OCI-M2 (cell line): ENCODE measurements around the gene SYT8.

Source experiments
- DNase-seq: peaks from one replicate; lab custom pipeline; 2025; ENCODE audit not compliant: unreplicated experiment; lab: John Stamatoyannopoulos, UW

Gene SYT8

DNA sequence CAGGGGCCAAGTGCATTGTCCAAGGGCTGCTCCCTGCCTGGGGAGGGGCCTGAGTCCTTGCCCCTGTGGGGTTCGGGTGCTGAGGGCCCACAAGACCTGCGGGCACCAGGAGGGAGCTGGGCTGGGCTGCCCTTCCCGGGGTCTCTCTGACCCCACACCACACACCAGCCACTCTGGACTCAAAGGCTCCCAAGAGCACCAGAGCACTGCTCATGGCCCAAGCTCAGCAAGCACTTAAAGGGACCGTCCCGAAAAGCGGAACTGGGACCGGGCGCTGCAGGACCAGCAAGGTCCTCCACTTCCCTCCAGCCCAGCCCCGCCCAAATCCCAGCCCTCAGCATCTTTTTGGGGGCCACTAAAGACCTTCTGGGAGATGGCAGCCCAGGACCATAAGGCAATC, 23.4 kb downstream of the SYT8 start:
- no peak for DNase-seq

DNA sequence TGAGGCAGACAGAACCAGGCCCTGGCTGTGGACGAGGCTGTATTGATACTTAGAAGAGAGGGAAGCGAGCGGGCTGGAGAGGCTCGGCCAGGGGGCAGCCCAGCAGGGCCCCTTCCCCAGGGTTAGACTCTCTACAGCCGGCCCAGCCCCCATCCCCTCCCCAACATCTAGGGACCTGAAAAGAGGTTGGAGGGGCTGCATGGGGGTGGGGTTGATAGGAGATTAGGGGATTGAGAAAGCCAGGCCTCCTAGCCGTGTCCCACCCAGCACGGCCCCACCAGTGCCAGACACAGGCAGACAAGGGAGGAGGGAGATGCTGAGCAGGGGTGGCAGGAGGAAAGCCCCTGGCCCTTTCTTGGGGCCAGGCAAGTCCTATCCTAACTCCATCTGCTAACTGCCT, 23.8 kb downstream of the SYT8 start:
- DNase-seq: no peak

DNA sequence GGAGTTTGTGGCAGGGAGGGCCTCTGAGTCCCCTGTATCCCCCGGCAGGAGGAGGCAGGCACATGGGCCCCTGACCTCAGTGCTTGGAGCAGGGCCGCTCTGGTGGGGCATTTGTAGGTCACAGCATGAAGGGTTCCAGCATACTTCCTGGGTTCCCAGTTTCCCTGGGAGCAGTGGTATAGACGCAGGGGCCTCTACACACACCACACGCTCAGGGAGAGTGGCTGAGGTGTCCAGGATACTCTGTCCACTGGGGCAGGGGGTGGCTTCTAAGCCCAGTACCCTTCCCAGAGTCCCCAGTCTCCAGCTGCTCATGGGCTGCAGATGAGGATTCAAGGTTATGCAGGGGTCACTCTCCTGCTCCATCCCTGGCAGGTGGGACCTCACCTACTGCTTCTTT, 24.2 kb downstream of the SYT8 start:
- DNase-seq: no peak

DNA sequence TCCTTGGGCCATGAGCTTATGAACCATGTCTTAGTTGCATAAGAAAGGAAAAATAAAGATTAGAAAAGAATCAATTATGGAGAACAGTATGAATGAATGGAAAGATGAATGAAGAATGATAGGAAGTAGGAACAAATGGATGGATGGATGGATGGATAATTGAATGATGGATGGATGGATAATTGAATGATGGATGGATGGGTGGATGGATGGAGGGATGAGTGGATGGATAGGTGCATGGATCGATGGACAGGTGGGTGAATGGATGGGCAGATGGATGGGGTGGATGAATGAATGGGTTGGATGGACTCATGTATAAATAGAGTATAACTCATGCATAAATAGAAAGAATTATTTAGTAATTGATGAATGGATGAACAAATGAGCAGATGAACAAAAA, 25.3 kb downstream of the SYT8 start:
- DNase-seq: no peak

DNA sequence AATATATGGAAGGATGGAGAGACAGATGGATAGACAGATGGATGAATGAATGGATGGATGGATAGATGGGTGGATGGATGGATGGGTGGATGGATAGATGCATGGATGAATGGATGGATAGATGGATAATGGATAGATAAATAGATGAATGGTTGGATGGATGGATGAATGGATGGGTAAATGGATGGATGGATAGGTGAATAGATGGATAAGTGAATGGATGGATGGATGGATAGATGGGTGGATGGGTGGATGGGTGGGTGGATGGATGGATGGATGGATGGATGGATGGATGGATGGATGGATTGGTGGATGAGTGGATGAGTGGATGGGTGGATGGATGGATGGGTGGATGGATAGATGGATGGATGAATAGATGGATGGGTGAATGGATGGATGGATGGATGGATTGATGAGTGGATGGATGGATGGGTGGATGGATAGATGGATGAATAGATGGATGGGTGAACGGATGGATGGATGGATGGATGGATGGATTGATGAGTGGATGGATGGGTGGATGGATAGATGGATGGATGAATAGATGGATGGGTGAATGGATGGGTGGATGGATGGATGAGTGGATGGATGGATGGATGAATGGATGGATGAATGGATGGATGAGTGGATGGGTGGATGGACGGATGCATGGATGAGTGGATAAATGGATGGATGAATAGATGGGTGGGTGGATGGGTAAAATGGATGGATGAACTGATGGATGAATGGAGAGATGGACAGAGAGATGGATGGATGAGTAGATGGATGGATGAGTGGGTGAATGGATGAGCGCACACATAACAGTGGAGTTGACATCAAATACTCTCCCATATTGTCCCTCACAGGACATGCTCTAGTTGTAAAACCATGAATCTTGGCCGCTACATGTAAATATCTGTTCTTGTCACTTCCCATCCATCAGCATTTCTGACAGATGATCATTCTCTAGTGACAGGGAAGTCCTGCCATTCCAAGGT, 26.9 kb downstream of the SYT8 start:
- no peak for DNase-seq

DNA sequence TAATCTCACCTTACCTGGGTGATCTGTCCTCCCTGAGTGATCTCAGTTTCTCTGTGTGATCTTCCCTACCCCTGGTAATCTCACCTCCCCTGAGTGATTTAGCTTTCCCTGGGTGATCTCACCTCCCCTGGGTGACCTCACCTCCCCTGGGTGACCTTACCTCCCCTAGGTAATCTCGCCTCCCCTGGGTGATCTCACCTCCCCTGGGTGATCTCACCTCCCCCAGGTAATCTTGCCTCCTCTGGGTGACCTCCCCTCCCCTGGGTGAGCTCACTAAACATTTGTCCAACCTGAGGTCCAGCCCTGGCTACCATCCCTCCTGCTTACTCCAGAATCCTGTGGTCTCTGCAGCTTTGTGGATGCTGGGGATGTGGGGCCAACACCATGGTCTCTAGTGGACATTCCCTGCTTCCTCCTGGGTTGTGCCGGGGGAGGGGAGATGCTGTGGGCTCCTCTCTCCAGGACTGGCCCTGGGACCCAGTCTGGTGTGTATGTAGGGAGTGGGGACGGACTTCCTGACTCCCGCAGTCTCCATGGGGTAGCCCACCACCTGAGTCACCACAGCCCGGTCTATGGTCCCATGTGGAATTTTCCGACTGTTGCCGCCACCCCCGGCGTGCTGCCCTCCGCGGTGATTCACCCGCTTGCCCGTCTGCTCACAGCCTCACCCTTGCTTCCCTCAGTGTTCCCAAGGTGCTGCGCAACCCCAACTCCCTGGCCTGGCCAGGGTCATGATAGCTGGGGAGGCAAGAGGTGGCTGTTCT, 28.0 kb downstream of the SYT8 start:
- no peak for DNase-seq

DNA sequence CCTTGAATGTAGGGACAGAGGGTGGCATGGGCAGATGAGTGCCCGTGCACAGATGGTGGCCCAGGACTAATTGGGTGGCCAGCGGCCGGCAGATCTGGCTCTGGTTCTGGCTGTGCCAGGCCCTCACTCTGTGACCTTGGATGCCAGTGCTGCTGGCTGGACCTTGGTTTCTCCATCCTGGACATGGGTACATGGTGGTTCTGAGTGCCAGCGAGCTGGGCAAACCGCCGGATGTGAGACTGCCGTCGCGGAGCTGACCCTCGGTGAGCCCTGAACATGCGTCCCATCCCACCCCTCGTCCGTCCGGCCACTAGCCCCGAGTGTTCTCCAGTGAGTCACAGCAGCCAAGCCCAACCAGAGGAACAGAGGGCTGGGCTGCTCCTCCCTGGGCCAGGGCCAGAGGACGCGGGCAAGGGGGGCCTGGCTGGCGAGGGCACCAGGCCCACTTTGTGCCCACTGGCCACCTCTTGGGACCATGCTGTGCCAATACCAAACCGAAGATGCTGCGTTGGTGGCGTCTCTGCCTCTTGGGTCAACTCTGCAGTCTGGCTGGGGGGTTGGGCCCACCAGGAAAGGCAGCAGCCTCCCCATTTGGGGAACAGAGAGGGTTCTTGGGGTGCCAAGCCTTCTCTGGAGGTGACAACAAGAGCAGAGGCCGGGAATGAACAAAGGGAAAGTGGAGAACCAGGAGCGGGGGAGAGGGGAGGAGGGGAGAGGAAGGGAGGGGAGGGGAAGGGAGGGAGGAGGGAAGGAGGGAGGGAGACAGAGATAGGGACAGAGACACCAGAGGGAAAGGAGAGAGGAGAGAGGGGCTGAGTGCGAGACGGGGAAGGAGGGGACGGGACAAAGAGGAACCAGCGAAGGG, 28.8 kb downstream of the SYT8 start:
- no peak for DNase-seq

DNA sequence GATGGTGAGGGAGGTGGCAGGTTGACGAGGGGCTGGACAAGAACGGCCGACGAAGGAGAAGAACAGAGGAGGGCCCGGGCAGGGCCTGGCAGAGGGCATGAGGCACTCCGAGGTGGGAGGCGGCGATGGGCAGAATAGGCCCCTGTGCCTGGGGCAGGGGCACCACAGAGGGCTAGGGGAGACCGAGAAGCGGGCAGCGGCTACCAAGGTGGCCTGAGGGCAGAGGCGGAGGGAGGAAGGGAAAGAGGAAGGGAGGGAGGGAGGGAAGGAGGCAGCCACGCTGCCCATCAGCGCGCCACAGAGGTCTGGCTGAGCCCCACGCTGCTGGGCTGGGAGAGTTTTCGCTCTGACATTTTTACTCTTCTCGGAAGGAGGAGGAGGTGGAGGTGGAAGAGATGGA, 29.4 kb downstream of the SYT8 start:
- DNase-seq: no peak

DNA sequence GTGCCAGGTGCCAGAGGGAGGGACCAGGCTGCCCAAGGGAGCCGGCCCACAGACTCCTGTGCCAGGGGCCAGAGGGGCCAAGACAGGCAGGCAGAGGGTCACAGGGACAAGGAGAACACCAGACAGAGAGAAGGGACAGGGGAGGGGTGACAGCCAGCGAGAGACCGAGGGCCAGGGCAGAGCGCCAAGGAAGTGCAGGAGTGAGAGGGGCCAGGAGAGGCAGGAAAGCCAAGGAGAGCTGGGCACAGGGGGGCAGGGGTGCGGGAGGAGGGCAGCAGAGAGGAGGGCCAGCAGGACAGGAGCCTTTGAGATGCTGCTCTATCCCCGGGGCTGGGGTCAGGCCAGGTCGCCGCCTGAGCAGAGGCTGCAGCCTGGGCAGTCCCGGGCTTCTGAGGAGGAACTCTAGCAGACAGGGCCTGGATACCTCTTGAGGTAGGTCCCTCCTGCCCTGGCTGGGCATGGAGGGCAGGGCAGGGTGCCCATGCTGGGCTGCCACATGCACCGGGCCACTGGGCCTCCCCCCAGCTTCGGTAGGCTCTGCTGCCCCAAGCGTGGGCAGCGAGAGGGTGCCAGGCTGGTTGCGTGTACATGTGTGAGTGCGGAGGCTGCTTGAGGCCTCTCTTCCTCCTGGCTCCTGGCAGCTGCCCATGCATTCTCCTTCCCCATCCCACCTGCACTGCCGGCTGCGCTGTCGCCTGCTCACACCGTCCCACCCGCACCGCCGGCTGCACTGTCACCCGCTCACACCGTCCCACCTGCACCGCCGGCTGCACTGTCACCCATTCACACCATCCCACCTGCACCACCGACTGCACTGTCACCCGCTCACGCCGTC, 30.3 kb downstream of the SYT8 start:
- DNase-seq: no peak

DNA sequence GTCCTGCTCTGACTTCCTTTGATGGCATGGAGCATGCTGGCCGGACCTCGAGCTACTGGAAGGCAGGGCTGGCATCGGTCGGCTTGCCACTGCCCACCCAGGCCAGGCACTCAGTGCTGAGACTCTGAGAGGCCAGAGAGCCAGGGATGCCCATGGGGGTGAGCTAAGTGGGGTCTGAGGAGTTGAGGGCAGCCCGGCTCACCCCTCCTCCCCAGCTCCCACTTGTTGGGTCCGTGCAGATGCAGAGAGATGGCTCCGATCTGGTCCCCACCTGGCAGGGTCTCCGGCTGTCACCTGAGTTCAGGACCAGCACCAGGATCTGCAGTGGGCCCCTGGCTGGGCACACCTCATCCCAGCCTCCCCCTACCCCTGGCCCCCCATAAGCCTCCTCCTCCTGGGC, 31.4 kb downstream of the SYT8 start:
- no peak for DNase-seq

DNA sequence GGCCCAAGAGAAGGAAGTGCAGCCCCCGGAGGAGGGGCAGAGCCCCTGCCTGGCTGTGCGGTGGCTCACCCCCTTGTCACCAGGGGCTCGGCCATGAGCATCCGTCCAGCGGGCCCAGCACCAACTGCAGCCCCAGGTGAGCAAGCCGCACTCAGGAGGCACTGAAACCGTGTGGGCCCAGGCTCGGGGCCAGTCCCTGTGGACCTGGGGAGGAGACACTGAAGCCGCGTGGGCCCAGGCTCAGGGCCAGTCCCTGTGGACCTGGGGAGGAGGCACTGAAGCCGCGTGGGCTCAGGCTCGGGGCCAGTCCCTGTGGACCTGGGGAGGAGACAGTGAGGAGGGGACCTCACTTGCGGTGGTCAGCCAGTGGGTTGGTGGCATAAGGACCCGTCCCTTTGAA, 32.0 kb downstream of the SYT8 start:
- no peak for DNase-seq

DNA sequence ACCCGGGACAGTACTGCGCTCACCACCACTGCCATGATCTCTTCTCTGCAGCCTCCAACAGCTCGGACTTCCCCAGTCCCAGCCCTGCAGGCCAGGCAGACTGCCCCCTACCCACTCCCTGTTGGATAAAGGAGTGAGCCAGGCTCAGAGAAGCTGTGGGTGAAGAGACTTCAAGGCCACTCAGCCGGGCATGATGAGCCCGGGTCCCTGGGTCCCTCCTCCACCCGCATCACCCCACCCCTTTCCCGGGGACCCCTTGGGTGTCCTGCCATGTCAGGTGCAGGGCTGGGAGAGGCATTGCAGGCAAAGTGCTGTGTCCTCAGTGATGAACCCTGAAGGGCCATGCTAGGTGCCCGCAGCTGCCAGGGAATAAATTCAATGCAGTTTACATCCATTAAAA, 32.6 kb downstream of the SYT8 start:
- no peak for DNase-seq

DNA sequence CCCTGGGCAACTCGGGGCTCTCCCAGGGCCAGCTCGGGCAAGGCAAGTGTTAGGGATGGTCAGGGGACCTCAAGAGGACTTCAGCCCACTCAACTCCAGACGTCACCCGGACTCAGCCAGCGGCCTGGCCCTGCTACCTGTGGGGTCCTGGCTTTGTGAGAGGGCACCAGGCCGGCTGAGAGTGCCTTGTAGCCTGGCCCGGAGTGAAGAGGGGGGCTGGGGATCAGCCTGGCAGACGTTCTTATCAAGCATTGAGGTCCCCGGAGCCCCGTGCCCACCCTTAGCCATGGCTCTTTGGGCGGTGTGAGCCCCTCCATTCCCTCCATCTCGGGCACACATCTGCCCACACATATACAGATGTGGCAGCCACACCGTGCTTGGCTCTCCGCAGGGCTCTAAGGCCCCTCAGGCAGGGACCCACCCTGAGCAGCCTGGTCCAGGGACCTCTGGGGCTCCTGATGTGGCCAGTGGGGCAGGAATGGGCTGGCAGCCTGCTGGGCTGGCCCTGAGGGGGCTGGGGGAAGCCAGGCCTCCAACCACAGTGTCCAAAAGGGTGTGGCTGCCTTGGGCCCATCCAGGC, 33.4 kb downstream of the SYT8 start:
- no peak for DNase-seq

DNA sequence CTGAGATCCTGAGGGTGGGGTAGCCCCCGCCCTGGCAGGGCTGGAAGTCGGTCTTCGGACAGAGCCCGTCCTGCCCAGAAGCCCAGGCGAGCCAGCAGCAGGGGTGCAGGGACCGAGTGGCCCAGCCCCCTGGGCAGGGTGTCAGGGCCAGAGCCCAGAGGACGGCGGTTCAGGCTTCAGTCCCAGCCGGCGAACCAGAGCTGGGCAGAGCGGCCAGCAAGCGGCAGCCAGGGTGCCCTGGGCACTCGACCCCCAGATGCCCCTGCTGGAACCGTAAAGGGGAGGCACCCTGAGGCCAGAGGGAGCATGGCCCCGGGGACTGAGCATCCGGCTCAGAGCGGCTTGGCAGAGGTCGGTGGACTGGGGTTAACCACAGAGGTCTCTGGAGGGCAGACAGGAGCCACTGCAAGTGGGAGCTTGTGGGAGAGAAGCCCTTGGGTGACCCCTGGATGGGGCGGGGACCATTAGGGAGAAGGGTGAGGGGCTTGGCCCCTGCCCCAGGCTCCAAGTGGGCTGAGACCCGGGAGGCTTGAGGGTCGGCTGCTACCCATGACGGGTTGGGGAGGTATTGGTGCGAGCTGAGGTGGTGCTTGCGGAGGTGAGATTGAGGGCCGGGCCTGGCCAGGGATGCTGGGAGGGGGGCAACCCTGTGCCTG, 34.0 kb downstream of the SYT8 start:
- no peak for DNase-seq

DNA sequence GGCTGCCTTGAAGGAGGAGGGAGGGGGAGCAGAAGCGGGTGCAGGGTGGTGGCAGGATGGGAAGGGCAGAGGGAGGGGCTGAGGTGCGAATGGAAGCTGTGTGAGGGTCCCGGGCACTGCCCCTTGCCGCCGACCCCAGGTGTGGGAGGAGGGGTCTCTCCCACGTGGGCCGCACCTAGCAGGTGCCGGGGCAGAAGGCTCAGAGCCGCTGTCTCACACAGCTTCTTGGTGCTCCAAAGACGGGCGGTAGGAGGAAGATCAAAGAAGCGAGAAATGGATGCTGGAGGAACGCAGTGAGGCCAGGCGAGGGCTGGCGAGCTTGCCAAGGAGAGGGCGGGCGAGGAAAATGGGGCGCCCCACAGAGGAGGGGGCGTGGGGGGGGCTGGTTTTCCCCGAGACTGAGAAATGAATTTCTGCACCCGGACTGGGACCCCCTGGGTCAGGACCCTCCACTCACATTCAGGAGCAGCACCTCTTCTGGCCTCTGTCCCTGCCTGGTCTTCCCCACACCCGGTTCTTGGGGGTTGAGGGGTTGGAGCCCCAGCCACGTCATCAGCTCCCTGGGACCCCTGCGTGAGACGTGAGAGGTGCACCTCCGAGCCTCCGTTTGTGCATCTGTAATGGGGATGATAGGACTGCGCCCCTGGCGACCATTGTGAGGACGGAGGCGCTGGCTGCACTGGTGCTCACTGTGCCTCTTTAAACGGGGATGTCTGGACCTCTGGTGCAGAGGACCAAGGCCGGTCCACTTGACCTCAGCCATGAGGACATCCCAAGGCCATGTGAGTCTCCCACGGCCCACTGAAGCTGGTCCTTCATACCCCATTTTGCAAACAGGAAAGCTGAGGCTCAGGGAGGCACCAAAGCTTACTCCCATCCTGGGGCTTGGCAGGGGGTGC, 34.9 kb downstream of the SYT8 start:
- DNase-seq: no peak

DNA sequence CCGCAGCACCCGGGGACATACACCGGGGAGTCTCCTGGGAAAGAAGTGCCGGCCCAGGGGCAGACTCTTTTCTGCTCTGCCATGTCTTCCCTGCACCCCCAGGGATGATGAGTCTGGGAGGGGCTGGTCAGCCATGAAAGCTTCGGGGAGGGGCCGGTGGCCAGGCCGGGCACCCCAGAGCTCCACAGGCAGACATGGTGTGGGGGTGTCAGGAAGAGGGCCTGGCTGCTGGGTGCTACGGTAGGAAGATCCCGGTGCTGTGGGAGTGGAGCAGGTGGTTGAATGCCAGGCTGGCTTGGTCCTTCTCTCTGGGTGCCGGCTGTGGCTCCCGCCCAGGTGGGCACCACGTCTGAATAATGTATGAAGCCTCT, 35.5 kb downstream of the SYT8 start:
- no peak for DNase-seq

DNA sequence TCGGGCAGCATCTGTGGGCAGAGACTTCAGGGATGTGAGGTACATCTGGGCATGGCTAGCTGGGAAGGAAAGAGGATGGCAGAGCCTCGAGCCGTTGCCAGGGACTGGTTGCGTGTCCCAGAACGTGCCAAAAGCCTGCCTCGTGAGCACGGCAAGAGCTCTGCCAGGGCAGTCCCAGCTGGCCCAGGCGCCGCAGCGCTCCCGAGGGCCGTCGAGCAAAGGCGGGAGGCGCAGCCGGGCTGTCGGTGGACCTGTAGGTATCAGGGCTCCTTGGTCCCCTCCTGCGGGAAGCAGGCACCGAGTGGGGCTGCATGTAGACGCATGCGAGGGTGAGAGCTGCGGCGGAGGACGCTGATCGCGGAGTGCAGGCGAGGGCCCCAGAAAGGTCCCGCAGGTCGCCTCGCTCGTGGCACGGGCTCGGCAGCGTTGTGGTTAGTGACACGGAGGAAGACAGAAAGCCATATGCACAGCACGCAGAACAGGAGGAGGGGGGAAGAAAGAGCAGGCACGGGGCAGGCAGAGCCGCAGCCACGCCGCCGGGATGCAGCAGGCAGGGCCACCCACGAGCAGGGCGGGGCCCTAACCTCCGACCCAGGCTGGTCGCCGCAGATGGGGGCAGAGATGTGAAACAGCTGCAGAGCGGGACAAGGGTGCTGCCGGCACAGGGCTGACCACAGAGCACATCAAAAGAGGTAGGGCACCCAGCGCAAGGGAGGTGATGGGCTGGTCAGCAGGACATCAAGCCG, 36.1 kb downstream of the SYT8 start:
- DNase-seq: no peak

DNA sequence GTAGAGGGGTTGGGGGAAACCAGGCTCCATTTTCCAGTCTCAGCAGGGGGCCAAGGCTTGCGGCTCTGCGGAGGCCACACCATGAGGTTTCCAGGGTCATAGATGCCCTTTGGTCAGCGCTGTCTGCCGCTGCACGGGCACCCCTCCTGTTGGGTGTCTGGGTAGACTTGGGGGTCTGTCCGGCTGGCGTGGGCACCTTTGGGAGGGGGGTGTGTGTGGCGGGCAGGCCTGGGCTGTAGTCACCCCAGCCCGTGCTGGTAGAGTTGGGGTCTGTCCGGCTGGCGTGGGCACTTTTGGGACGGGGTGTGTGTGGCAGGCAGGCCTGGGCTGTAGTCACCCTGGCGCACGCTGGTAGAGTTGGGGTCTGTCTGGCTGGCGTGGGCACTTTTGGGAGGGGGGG, 36.7 kb downstream of the SYT8 start:
- DNase-seq: no peak
